GM06990 (cell line): ENCODE measurements around the gene TRAF3IP1.

ENCODE experiments used
- DNase-seq: peaks from one replicate; pipeline ENCODE4 v3.0.0-alpha.2; 2011; ENCODE audit not compliant: insufficient read length; ENCODE audit errors: extremely low read depth
- H3K27me3 ChIP-seq: replicated peaks from 2 replicates; pipeline ENCODE4 v1.6.0; 2011; ENCODE audit warnings: low read length; ENCODE audit not compliant: control insufficient read depth, insufficient read depth
- H3K36me3 ChIP-seq: 2 replicates; pipeline ENCODE4 v1.5.1; 2011; ENCODE audit warnings: low read length; ENCODE audit not compliant: control insufficient read depth, insufficient read depth
- H3K4me3 ChIP-seq: replicated peaks from 2 replicates; pipeline ENCODE4 v1.5.1; 2011; ENCODE audit warnings: low read depth, mild to moderate bottlenecking, control low read depth, low read length
- CTCF ChIP-seq: IDR thresholded peaks from 2 replicates; pipeline ENCODE4 v1.5.1; 2011; ENCODE audit warnings: low read length, control low read depth, mild to moderate bottlenecking, inconsistent platforms; ENCODE audit not compliant: insufficient read depth, poor library complexity, severe bottlenecking

The TRAF3IP1 gene

GRCh38 chr2:238336151-238336550, 15.8 kb downstream of the TRAF3IP1 start:
- no peak for DNase-seq
- peaks cover 2% of the 10 kb centered on the region; the same call in 1 of the 2 replicates for H3K36me3 ChIP-seq
- H3K4me3 ChIP-seq, result no peak overlapping the region
- H3K27me3 ChIP-seq, result no peaks in the 10 kb centered on the region
- TF ChIP-seq CTCF, result no peak

- Histone ChIP-seq H3K4me3 (no peak overlapping the region), H3K27me3 (no peaks in the 10 kb centered on the region), H3K36me3 (peaks cover 2% of the 10 kb centered on the region; the same call in 1 of the 2 replicates)
- TF ChIP-seq CTCF, result no peak
- DNase-seq, result no peak
These were observed 16.6 kb downstream of the TRAF3IP1 start for GRCh38 chr2:238336793-238337444.

- no peak for TF ChIP-seq CTCF
- no peak for DNase-seq
These were observed 17.5 kb downstream of the TRAF3IP1 start for GRCh38 chr2:238337846-238338245.

GRCh38 chr2:238338710-238339394, 18.5 kb downstream of the TRAF3IP1 start:
- no peak for DNase-seq
- no peaks in the 10 kb centered on the region for H3K27me3 ChIP-seq
- H3K4me3 ChIP-seq, result no peak overlapping the region
- no peak for TF ChIP-seq CTCF
- peaks cover 2% of the 10 kb centered on the region; the same call in 1 of the 2 replicates for H3K36me3 ChIP-seq

More at GRCh38 chr2:238337846-238338245, 17.5 kb downstream of the TRAF3IP1 start:
- Histone ChIP-seq H3K36me3 (peaks cover 2% of the 10 kb centered on the region; the same call in 1 of the 2 replicates), H3K27me3 (no peaks in the 10 kb centered on the region), H3K4me3 (no peak overlapping the region)

- DNase-seq, result no peak
- Histone ChIP-seq H3K27me3 (no peaks in the 10 kb centered on the region), H3K4me3 (no peak overlapping the region), H3K36me3 (peaks cover 2% of the 10 kb centered on the region; the same call in 1 of the 2 replicates)
- TF ChIP-seq CTCF, result no peak
These were observed 19.1 kb downstream of the TRAF3IP1 start for GRCh38 chr2:238339395-238339780.
